22Rv1 (cell line): ENCODE measurements around the gene FOLR2.

Source experiments
- H3K27ac ChIP-seq: fragments of 450-650 bp; 2 replicates; pipeline ENCODE4 v1.5.1; 2017
- ZFX ChIP-seq: fragments of 450-650 bp; IDR thresholded peaks from 2 replicates; pipeline ENCODE4 v1.6.1; 2017; ENCODE audit warnings: antibody characterized with exemption, borderline replicate concordance
- TF ChIP-seq, protein P1 (sequence below): fragments of 450-650 bp; IDR thresholded peaks from 2 replicates; pipeline ENCODE4 v1.5.1; 2017; ENCODE audit warnings: mild to moderate bottlenecking

FOLR2 gene

DNA sequence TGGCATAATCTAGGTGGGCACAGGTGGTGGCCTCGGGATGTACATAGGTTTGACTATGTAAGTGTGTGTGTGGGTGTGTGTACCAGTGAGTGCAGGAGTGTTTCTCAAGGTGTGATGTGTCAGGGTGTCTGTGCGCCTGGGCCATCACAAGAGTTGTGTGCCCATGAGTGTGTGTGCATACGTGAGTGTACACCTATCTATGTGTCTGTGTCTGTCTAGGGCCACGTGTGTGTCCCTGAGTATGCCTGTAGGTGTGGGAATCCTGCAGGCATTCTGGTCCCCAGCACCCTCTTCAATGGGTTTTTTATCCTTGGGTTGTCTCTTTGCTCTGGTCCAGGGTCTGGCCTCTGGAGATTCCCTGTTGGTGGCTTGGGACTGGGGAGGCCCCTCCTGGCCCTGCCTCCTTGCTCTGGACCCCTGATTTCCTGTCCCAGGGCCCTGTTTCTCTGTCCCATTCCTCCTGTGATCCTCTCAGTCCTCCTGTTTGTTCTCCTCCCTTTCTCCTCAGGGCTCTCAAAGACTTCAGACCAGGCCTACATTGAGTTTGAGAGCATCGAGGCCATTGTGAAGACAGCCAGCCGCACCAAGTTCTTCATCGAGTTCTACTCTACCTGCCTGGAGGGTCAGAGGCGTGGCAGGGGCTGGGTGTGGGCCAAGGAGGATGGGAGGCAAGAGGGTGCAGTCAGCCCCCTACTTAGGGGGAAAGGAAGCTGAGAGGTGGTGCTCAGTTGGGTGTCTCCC lies 17.3 kb downstream of the FOLR2 start:
- TF ChIP-seq, protein P1, sequence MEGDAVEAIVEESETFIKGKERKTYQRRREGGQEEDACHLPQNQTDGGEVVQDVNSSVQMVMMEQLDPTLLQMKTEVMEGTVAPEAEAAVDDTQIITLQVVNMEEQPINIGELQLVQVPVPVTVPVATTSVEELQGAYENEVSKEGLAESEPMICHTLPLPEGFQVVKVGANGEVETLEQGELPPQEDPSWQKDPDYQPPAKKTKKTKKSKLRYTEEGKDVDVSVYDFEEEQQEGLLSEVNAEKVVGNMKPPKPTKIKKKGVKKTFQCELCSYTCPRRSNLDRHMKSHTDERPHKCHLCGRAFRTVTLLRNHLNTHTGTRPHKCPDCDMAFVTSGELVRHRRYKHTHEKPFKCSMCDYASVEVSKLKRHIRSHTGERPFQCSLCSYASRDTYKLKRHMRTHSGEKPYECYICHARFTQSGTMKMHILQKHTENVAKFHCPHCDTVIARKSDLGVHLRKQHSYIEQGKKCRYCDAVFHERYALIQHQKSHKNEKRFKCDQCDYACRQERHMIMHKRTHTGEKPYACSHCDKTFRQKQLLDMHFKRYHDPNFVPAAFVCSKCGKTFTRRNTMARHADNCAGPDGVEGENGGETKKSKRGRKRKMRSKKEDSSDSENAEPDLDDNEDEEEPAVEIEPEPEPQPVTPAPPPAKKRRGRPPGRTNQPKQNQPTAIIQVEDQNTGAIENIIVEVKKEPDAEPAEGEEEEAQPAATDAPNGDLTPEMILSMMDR, result no peak
- no peak for TF ChIP-seq ZFX

DNA sequence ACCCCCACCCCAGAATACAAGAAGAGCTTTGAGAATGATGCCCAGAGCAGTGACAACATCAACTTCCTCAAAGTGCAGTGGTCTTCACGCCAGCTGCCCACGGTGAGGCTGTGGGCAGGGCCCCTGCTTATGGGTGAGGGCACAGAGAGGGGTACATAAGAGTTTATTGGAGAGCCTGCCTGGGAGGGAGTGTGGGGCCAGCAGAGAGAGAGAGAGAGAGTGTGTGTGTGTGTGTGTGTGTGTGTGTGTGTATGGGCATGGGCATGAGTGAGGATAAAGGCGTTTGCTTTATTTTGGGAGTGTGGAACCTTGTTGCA lies 17.9 kb downstream of the FOLR2 start:
- TF ChIP-seq, protein P1, result no peak
- TF ChIP-seq ZFX, result no peak
- 0 out of 2 replicates have a peak overlapping the region, but pooled peaks have one; percentile 12 for H3K27ac ChIP-seq

More for the DNA sequence above, 17.3 kb downstream of the FOLR2 start:
- 0 out of 2 replicates have a peak overlapping the region, but pooled peaks have one; percentile 12 for H3K27ac ChIP-seq

DNA sequence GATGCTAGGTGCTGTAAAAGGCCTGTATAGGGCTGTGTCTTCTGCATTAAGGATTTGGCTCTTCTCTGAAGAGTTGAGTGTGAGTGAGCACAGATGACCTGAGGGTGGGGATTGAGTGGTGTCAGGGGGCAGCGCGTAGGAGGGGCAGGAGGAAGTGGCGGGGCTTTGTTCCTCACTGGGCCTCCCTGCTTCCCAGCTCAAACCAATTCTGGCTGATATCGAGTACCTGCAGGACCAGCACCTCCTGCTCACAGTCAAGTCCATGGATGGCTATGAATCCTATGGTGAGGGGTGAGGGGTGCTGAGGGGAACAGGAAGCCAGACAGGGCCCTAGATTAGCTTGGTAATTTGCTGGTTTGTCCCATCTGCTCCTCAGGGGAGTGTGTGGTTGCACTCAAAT lies 18.3 kb downstream of the FOLR2 start:
- no peak overlapping the region for H3K27ac ChIP-seq
- no peak for TF ChIP-seq ZFX
- TF ChIP-seq, protein P1, result no peak

DNA sequence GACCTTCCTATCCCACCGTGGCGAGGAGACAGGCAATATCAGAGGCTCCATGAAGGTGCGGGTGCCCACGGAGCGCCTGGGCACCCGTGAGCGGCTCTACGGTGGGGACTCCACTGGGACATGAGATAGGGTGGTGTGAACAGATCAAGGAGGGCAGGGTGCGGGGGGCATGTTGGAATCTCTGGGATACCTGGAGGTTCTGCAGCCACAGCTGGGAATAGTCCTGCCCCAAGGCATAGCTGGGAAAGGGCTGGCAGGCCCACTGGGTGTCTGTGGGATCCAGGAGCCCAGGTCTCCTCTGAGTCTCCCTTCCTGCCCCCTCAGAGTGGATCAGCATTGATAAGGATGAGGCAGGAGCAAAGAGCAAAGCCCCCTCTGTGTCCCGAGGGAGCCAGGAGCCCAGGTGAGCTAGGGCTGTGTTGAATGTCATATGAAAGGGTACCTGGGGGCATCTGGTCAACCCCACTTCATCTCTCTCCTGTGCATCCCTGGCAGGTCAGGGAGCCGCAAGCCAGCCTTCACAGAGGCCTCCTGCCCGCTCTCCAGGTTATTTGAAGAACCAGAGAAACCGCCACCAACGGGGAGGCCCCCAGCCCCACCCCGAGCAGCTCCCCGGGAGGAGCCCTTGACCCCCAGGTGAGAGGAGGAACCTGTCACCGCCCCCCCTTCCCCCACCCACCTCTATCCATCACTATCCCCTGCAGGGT lies 18.9 kb downstream of the FOLR2 start:
- TF ChIP-seq ZFX, result no peak
- TF ChIP-seq, protein P1, result no peak
- no peak overlapping the region for H3K27ac ChIP-seq

DNA sequence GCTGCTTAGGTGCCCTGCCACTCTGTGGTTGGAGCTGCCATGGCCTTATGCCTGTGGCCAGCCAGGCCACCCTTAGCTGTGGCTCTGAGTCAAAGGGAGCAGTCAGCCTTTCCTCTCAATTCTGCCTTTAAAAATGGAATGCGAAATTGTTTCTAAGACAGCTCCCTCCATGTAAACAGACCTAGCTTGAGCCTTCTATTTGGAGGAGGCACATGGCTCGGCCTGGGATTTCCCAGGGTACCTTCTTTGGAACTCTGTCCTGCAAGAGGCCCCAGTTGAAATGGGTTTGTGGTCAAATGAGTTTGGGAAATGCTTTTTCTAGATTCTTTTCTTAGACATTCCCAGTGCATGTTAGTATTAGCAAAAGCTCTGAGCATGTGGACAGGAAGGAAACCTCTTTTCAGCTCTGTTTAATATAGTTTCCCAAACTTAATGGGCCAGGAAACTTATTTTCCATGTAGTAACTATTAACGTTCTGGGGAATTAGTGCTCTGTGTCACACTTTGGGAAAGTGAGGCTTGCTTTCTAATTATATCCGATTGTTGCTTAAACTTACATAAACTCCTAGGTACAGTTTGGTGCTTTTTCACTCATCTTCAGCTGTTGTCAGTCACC lies 19.6 kb downstream of the FOLR2 start:
- TF ChIP-seq ZFX, result no peak
- H3K27ac ChIP-seq, result peak overlapping the region; percentile 36; the same call in 1 of the 2 replicates

DNA sequence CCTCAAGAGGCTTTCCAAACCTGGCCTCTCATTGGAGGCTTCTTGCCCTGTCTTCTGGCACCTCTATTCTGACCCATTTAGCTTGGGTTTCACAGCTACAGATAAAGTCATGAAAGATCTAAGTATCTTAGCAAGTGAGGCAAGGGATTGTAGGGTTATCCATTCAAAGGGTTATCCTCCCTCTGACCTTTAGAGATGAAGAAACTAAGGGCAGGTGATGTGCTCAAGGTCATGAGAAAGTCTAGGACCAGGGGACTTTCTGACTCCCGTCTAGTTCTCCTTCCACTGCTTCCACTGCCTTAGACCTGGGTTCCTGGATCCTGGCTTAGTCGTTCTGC lies 20.1 kb downstream of the FOLR2 start:
- TF ChIP-seq ZFX, result no peak
- TF ChIP-seq, protein P1, result no peak
- H3K27ac ChIP-seq, result peak overlapping the region; percentile 36; the same call in 1 of the 2 replicates

DNA sequence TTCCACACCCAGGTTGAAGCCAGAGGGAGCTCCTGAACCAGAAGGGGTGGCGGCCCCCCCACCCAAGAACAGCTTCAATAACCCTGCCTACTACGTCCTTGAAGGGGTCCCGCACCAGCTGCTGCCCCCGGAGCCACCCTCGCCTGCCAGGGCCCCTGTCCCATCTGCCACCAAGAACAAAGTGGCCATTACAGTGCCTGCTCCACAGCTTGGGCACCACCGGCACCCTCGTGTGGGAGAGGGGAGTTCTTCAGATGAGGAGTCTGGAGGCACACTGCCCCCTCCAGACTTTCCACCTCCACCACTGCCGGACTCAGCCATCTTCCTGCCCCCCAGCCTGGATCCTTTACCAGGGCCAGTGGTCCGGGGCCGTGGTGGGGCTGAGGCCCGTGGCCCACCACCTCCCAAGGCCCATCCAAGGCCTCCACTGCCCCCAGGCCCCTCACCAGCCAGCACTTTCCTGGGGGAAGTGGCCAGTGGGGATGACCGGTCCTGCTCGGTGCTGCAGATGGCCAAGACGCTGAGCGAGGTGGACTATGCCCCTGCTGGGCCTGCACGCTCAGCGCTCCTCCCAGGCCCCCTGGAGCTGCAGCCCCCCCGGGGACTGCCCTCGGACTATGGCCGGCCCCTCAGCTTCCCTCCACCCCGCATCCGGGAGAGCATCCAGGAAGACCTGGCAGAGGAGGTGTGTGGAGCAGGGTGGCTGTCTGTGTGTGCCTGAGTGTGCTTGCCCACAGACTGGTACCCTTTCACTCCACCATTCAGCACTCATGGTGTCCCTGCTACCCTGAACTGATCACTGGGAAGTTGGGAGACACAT lies 20.7 kb downstream of the FOLR2 start:
- peak overlapping the region; percentile 67 for H3K27ac ChIP-seq
- TF ChIP-seq, protein P1, result no peak
- no peak for TF ChIP-seq ZFX
